GM10266 (cell line): ENCODE measurements around the gene C17orf100.

Experiments
- DNase-seq: peaks from one replicate; pipeline ENCODE4 v3.0.0; 2012; ENCODE audit errors: extremely low spot score
- CTCF ChIP-seq: IDR thresholded peaks from 2 replicates; pipeline ENCODE4 v1.5.1; 2012; ENCODE audit warnings: mild to moderate bottlenecking, low read depth; ENCODE audit not compliant: control insufficient read depth, insufficient read depth; ENCODE audit errors: missing control alignments

The C17orf100 gene

DNA sequence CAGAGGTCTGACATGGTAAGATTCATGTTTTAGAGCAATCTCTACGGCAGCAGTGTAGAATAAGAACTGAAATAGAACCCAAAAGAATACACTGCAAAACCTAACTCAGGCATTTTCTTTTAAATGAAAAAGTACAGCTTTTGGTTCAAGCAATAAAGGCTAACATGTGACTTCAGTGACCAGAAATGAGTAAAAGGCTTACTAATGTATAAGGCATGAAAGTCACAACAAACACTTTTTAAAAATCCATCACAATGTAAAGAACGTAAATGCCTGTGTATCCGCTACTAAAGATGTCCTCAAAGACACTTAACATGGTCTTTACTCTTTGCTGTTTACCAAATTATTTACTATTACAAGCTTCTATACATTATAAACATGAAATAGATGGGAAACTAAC lies 27.6 kb upstream of the C17orf100 start:
- TF ChIP-seq CTCF = no peak

DNA sequence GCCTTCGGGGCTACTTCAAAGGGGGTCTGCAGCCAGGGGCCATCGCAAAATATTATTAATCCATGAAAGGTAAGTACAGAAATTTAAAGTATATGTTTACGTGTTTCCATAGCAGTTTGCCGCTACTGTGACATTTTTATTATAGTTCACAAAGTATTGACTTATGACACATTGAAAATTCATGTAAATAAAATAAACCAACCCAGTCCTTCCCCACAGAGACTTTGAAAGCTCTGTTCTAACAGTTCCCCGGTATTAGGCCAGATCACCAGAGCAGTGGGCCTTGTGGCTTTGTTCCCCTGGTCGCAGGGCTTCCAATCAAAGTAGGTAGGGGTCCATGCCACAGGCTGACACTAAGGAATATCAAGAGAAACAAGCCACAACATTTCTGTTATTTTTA lies 24.9 kb upstream of the C17orf100 start:
- no peak for DNase-seq
- no peak for TF ChIP-seq CTCF

More for the DNA sequence above, 27.6 kb upstream of the C17orf100 start:
- DNase-seq = no peak

DNA sequence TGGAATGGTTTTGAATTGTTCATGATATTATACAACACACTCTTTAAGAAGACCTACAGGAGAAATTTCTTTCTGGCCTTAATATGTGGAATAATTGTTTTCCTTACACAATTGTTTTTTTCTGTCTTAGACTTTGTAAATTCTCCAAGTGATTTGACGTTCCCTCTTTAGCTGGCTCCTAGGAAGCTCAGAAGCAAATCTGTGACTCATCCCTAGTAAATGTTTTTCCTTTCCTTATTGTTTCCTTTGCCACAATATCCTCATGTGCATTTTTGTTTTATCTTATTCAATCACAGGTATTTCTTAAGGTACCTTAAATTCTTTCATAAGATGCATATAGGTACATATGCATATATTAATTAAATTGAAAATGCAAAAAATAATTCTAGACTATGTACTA lies 24.5 kb upstream of the C17orf100 start:
- no peak for DNase-seq
- TF ChIP-seq CTCF = no peak

DNA sequence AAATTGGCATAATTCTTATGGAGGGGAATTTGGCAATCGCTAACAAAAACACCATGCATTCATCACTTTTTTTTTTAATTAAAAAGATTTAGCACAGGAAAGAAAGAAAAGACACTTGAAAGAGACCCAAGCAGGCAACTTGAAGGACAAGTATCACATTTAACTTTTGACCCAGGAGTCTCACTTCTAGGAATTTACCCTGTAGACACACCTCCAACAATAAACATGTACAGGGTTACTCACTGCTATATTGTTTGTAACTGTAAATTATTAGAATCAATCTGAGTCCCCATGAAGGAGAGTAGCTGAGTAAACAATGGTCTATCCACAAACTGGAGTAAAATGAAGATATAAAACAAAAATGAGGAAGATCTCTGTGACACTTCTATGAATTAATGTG lies 21.2 kb upstream of the C17orf100 start:
- DNase-seq = no peak
- TF ChIP-seq CTCF = no peak

- TF ChIP-seq CTCF = no peak
- no peak for DNase-seq
Observed at GRCh38 chr17:6632530-6632929, 19.0 kb upstream of the C17orf100 start.

DNA sequence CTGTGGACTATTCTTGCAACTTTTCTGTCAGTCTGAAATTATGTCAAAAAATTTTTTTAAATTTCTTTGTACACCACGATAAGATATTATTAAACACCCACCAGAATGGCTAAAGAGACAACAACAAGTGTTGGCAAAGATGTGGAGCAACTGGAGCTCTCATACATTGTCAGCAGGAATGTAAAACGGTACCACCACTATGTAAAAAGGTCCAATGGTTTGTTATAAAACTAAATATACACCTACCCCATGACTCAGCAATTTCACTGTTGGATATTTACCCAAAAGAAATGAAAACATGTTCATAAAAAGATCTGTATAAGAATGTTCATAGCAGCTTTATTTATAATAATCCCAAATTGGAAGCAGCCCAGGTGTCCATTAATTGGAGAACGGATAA lies 18.3 kb upstream of the C17orf100 start:
- no peak for TF ChIP-seq CTCF
- DNase-seq = no peak

DNA sequence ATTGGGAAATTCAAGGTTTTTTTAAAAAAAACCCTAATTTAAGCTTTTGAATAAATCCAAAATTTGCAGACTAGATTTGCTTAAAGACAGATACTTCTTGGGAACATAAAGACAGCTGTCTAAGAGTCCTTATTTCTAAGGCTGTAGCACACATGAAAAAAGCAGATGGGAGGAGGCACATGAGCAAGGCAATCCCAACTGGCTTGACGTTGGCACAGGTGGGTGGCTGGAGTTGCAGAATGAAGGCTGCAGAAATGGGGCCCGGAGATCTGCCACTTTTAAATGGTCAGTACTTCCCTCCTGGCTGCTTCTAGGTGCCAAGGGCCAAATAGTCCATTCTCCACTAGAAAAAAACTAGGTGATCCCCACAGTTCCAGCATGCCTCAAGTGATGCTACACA lies 15.5 kb upstream of the C17orf100 start:
- TF ChIP-seq CTCF = no peak
- DNase-seq = no peak
